GM12878 (cell line): ENCODE measurements around the gene CAMKK1. TPM values are rescaled to one million over a fixed set of nuclear protein-coding genes. Genes with fewer than 3 reads are reported as not detected.

Experiments used
- ATAC-seq: fragments of 200-7000 bp; cut with Tn5 transposase; 3 replicates; pipeline ENCODE4 v1.9.1; 2020; ENCODE audit warnings: mild to moderate bottlenecking, moderate library complexity
- BruUV-seq: library from RNA; stranded (reverse); fragments of 400-500 nt; replicated peaks from 2 replicates; lab custom pipeline; 2021; lab: Mats Ljungman, UMichigan
- CTCF ChIA-PET: fragments of 300-600 bp; sonication (Branson Sonifier 250); formaldehyde crosslinking; extraction: SDS; loops from one replicate; lab custom pipeline; 2021; ENCODE audit warnings: inconsistent platforms; lab: Yijun Ruan, JAX
- POLR2A ChIA-PET: fragments of 350-600 bp; formaldehyde crosslinking; extraction: SDS; loops from one replicate; lab custom pipeline; 2021; ENCODE audit warnings: inconsistent platforms; lab: Charles Lee
- RAD21 ChIA-PET: fragments of 300-600 bp; sonication (Branson Sonifier 250); formaldehyde crosslinking; loops from one replicate; lab custom pipeline; 2023; ENCODE audit warnings: antibody characterized with exemption; ENCODE audit not compliant: unreplicated experiment; lab: Charles Lee
- SMC1A ChIA-PET: fragments of 300-600 bp; sonication (Branson Sonifier 250); formaldehyde crosslinking; loops from one replicate; lab custom pipeline; 2023; ENCODE audit not compliant: unreplicated experiment, uncharacterized antibody; lab: Charles Lee
- DNase-seq: peaks from one replicate; pipeline ENCODE4 v3.0.0-alpha.2; 2011; ENCODE audit warnings: low read depth, low spot score
- FAIRE-seq: peaks from 3 replicates; lab custom pipeline; 2011; peaks lifted over from hg19 to GRCh38; lab: Jason Lieb, UNC
- H2AFZ ChIP-seq: 2 replicates; pipeline ENCODE4 v1.6.0; 2011; ENCODE audit warnings: low read depth, low read length, control low read depth; ENCODE audit not compliant: control insufficient read depth
- H3K27ac ChIP-seq: 2 replicates; pipeline ENCODE4 v1.5.1; 2011; ENCODE audit warnings: control low read depth; ENCODE audit not compliant: control insufficient read depth, insufficient read depth
- H3K27me3 ChIP-seq, 2 experiments: replicated peaks in 1 of 2; 2 replicates each; pipeline versions ENCODE4 v1.6.0 to v1.6.1; 2011; ENCODE audit warnings: low read length in 1 of 2; ENCODE audit not compliant: control insufficient read depth in 2 of 2, insufficient read depth in 2 of 2
- H3K36me3 ChIP-seq, 2 experiments: 2 replicates each; pipeline ENCODE4 v1.5.1; 2011; ENCODE audit warnings: low read length in 1 of 2; ENCODE audit not compliant: control insufficient read depth in 2 of 2, insufficient read depth in 2 of 2
- H3K4me1 ChIP-seq: 2 replicates; pipeline ENCODE4 v1.6.1; 2011; ENCODE audit warnings: mild to moderate bottlenecking, low read length, moderate library complexity, mixed read lengths; ENCODE audit not compliant: control insufficient read depth, insufficient read depth
- H3K4me2 ChIP-seq: 2 replicates; pipeline ENCODE4 v1.6.0; 2011; ENCODE audit warnings: control low read depth; ENCODE audit not compliant: control insufficient read depth, insufficient read depth
- H3K4me3 ChIP-seq: fragments of 200-600 bp; sonication (generic); 2 replicates; pipeline ENCODE4 v1.5.1; 2016
- H3K79me2 ChIP-seq: 2 replicates; pipeline ENCODE4 v1.6.0; 2011; ENCODE audit warnings: low read length; ENCODE audit not compliant: control insufficient read depth, insufficient read depth
- H3K9ac ChIP-seq: 2 replicates; pipeline ENCODE4 v1.8.0; 2011; ENCODE audit warnings: low read length, control low read depth, mixed read lengths; ENCODE audit not compliant: control insufficient read depth, insufficient read depth
- H3K9me3 ChIP-seq: replicated peaks from 3 replicates; pipeline ENCODE4 v1.5.1; 2011; ENCODE audit warnings: mild to moderate bottlenecking, low read length; ENCODE audit not compliant: control insufficient read depth, insufficient read depth
- H4K20me1 ChIP-seq: 2 replicates; pipeline ENCODE4 v1.6.0; 2011; ENCODE audit not compliant: control insufficient read depth, insufficient read depth
- CEBPB ChIP-seq, 2 experiments: fragments of 150-350 bp in 1 of 2; IDR thresholded peaks; 2 replicates each; pipeline ENCODE4 v1.6.1; 2012 to 2014; ENCODE audit warnings: low read depth in 2 of 2, low read length in 2 of 2, borderline replicate concordance in 1 of 2, inconsistent platforms in 1 of 2
- EP300 ChIP-seq, 2 experiments: fragments of 150-350 bp in 1 of 2; IDR thresholded peaks; 2 replicates each; pipeline ENCODE4 v1.6.1; 2011 to 2012; ENCODE audit warnings: low read depth in 2 of 2, low read length in 2 of 2, borderline replicate concordance in 1 of 2, improper control_type of control experiment in 1 of 2, inconsistent platforms in 1 of 2; ENCODE audit not compliant: control insufficient read depth in 1 of 2
- FOXM1 ChIP-seq: IDR thresholded peaks from 2 replicates; pipeline ENCODE4 v1.6.1; 2012; ENCODE audit warnings: low read depth, mild to moderate bottlenecking, inconsistent platforms, low read length, moderate library complexity
- GATAD2B ChIP-seq: fragments of 450-650 bp; conservative IDR thresholded peaks from 2 replicates; pipeline ENCODE4 v1.6.1; 2017; ENCODE audit warnings: low read depth, mild to moderate bottlenecking, moderate library complexity
- IKZF1 ChIP-seq: fragments of 450-650 bp; conservative IDR thresholded peaks from 2 replicates; pipeline ENCODE4 v1.6.1; 2017; ENCODE audit warnings: antibody characterized with exemption, mild to moderate bottlenecking
- KAT2A ChIP-seq: conservative IDR thresholded peaks from 2 replicates; pipeline ENCODE4 v1.6.1; 2011; ENCODE audit warnings: low read depth, low read length; ENCODE audit not compliant: control insufficient read depth
- KDM1A ChIP-seq: fragments of 200-600 bp; sonication (generic); IDR thresholded peaks from 2 replicates; pipeline ENCODE4 v1.6.1; 2016; ENCODE audit warnings: borderline replicate concordance
- MYB ChIP-seq: fragments of 150-350 bp; IDR thresholded peaks from 2 replicates; pipeline ENCODE4 v1.6.1; 2014; ENCODE audit warnings: mild to moderate bottlenecking, low read depth, low read length, borderline replicate concordance
- NFIC ChIP-seq: IDR thresholded peaks from 2 replicates; pipeline ENCODE4 v1.6.1; 2012; ENCODE audit warnings: low read depth, mild to moderate bottlenecking, inconsistent platforms, low read length, moderate library complexity
- POLR2A ChIP-seq: IDR thresholded peaks from 2 replicates; pipeline ENCODE4 v1.6.1; 2011; ENCODE audit warnings: low read depth, mild to moderate bottlenecking, low read length
- POLR2AphosphoS5 ChIP-seq: IDR thresholded peaks from 2 replicates; pipeline ENCODE4 v1.6.1; 2011; ENCODE audit warnings: mild to moderate bottlenecking, low read length, inconsistent platforms
- POU2F2 ChIP-seq: IDR thresholded peaks from 3 replicates; pipeline ENCODE4 v1.6.1; 2011; ENCODE audit warnings: low read depth, mild to moderate bottlenecking, low read length, borderline replicate concordance
- RB1 ChIP-seq: fragments of 450-650 bp; formaldehyde crosslinking; IDR thresholded peaks from 2 replicates; pipeline ENCODE4 v1.6.1; 2017; ENCODE audit warnings: mild to moderate bottlenecking, borderline replicate concordance
- SMC3 ChIP-seq: IDR thresholded peaks from 2 replicates; pipeline ENCODE4 v1.6.1; 2011; ENCODE audit warnings: low read length, improper control_type of control experiment, borderline replicate concordance
- YY1 ChIP-seq: IDR thresholded peaks from 2 replicates; pipeline ENCODE4 v1.6.1; 2011; ENCODE audit warnings: low read depth, mild to moderate bottlenecking, low read length
- WGBS: methylation state at CpG from one replicate; pipeline ENCODE4 v1.1.6; 2016; ENCODE audit warnings: low lambda C conversion rate; ENCODE audit not compliant: insufficient replicate concordance, insufficient coverage; ENCODE audit errors: missing lambda C conversion rate; 5-methylcytosine and 5-hydroxymethylcytosine counted together
- in situ Hi-C: fragments of 300-500 bp; cut with MboI; formaldehyde crosslinking; loops from 9 replicates; pipeline ENCODE4 v1.14.3; 2018; ENCODE audit warnings: mixed read lengths
- intact Hi-C: fragments of 100-400 bp; cut with micrococcal nuclease; formaldehyde crosslinking; loops from one replicate; pipeline ENCODE4 v1.14.2; 2022; ENCODE audit not compliant: unreplicated experiment
- polyA plus RNA-seq, 11 experiments: library from polyadenylated mRNA; depleted of rRNA in 4 of 11; unstranded in 6 of 11; stranded (reverse) in 5 of 11; fragments of >200 nt; fragmentation: Nextera tagmentation in 4 of 11; fragmentation: Illumina TruSeq in 1 of 11; extraction: Ambion mirVana in 4 of 11; extraction: Trizol in 1 of 11; gene quantifications; 1 replicate in 1 of 11; 2 replicates in 10 of 11; pipeline versions ENCODE4 v1.2.1 to v1.2.3, GENCODE V29; 2011 to 2016; ENCODE audit warnings: inconsistent platforms in 2 of 11, missing spikeins in 2 of 11, low read depth in 1 of 11
- total RNA-seq, 4 experiments: library from RNA; depleted of rRNA in 3 of 4; stranded (reverse); fragments of >200 nt in 3 of 4; fragmentation: Illumina TruSeq in 1 of 4; extraction: Trizol in 1 of 4; gene quantifications; 2 replicates each; pipeline versions ENCODE4 v1.2.1 to v1.2.3, GENCODE V29; 2013 to 2021
- TF ChIP-seq, protein P1 (sequence below): fragments of 450-650 bp; IDR thresholded peaks from 2 replicates; pipeline ENCODE4 v1.6.1; 2017; ENCODE audit warnings: mild to moderate bottlenecking, moderate library complexity

The CAMKK1 gene
- total and polyA plus RNA-seq, 10 of the 15 experiments (the other 5 are each of a cell fraction or from before 2014, with no cell fraction given) = 0.06 to 0.84 (median 0.37) TPM

DNA sequence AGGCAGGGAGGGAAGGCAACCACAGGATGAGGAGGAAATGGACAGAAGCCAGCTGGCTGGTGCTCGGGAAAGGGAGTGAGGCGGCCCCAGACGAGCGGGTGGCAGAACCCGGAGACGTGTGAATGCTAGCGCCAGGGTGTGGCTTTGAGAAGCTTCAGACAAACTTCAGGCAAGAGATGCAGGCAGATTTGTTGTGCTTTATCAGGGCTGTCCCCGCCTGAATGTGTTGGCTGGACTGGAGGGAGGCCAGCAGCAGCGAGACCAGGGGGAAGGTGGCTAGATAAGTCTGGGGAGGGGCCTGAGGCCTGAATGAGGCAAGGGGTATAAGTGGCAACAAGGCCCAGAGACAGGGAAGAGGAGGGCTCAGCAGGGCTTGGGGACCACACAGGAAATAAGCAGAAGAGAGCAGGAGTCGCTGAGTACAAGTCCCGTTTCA lies 22.0 kb downstream of the CAMKK1 start:
- FAIRE-seq = peak; percentile 59

DNA sequence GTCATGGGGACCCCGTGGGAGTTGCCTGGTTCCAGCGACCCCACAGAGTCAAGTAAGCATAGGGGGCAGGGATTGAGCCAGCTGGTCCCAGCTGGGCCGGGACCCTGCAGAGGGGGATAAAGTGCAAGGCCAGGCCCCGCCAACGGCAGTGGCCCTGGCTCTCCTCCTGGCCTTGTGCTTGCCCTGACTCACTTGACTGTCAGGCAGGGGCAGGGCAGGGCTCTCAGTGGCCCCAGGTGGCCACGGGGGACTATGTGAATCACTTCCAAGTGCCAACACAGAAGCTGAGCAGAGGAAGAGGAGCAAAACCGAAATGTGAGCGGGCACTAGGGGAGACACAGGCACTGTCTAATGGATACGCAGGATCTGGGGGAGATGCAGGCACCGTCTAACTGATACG lies 25.2 kb downstream of the CAMKK1 start:
- ChIA-PET POLR2A (no interaction called here), RAD21 (no interaction called here), CTCF (no interaction called here), SMC1A (no interaction called here)
- Histone ChIP-seq H3K36me3 (no peaks in the 10 kb centered on the region), H3K4me2 (no peak overlapping the region), H3K27me3 (no peaks in the 10 kb centered on the region), H3K9ac (no peak overlapping the region), H3K4me3 (no peak overlapping the region), H4K20me1 (no peaks in the 10 kb centered on the region), H3K9me3 (no peaks in the 10 kb centered on the region), H2AFZ (no peak overlapping the region), H3K27ac (no peak overlapping the region), H3K4me1 (peaks cover 5% of the 10 kb centered on the region; the same call in 1 of the 2 replicates), H3K79me2 (no peaks in the 10 kb centered on the region)
- ATAC-seq = no peak
- DNase-seq = no peak
- in situ Hi-C loops (loop anchor here (5.0 kb wide), 1 partner anchor 140 kb away; no protein-coding TSS in a partner anchor), intact Hi-C loops (no loop called here)
- 61% methylated on average over 11 of the region's 11 CpGs for WGBS
- BruUV-seq = no TSS peak
- no peak for FAIRE-seq
- TF ChIP-seq POLR2AphosphoS5 = no peak
- no peak for TF ChIP-seq NFIC
- no peak for TF ChIP-seq SMC3
- TF ChIP-seq MYB = no peak
- TF ChIP-seq, protein P1, sequence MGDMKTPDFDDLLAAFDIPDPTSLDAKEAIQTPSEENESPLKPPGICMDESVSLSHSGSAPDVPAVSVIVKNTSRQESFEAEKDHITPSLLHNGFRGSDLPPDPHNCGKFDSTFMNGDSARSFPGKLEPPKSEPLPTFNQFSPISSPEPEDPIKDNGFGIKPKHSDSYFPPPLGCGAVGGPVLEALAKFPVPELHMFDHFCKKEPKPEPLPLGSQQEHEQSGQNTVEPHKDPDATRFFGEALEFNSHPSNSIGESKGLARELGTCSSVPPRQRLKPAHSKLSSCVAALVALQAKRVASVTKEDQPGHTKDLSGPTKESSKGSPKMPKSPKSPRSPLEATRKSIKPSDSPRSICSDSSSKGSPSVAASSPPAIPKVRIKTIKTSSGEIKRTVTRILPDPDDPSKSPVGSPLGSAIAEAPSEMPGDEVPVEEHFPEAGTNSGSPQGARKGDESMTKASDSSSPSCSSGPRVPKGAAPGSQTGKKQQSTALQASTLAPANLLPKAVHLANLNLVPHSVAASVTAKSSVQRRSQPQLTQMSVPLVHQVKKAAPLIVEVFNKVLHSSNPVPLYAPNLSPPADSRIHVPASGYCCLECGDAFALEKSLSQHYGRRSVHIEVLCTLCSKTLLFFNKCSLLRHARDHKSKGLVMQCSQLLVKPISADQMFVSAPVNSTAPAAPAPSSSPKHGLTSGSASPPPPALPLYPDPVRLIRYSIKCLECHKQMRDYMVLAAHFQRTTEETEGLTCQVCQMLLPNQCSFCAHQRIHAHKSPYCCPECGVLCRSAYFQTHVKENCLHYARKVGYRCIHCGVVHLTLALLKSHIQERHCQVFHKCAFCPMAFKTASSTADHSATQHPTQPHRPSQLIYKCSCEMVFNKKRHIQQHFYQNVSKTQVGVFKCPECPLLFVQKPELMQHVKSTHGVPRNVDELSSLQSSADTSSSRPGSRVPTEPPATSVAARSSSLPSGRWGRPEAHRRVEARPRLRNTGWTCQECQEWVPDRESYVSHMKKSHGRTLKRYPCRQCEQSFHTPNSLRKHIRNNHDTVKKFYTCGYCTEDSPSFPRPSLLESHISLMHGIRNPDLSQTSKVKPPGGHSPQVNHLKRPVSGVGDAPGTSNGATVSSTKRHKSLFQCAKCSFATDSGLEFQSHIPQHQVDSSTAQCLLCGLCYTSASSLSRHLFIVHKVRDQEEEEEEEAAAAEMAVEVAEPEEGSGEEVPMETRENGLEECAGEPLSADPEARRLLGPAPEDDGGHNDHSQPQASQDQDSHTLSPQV = no peak
- no peak for TF ChIP-seq YY1
- no peak for TF ChIP-seq POU2F2
- no peak for TF ChIP-seq EP300 (IDR thresholded peaks at IDR 0.05; ENCODE audit: borderline replicate concordance in 1 of 2, control insufficient read depth in 1 of 2, low read depth in 2 of 2, low read length in 2 of 2)
- no peak for TF ChIP-seq IKZF1
- no peak for TF ChIP-seq RB1
- TF ChIP-seq KDM1A = no peak
- TF ChIP-seq KAT2A = no peak
- TF ChIP-seq FOXM1 = no peak
- TF ChIP-seq GATAD2B = no peak

More for the DNA sequence above, 22.0 kb downstream of the CAMKK1 start:
- H2AFZ ChIP-seq = peak overlapping the region; percentile 88
- H3K27ac ChIP-seq = peak overlapping the region; percentile 76
- no peak for DNase-seq
- SMC1A ChIA-PET = no interaction called here
- no TSS peak for BruUV-seq
- no peaks in the 10 kb centered on the region for H4K20me1 ChIP-seq
- H3K79me2 ChIP-seq = no peaks in the 10 kb centered on the region
- peak overlapping the region; percentile 15; the same call in 1 of the 2 replicates for H3K9ac ChIP-seq
- RAD21 ChIA-PET = no interaction called here
- intact Hi-C loops = no loop called here
- POLR2A ChIA-PET = no interaction called here
- TF ChIP-seq POLR2A (0 out of 2 replicates have a peak, but pooled peaks have one; percentile 26), CEBPB (IDR thresholded peaks at IDR 0.05; ENCODE audit: borderline replicate concordance in 1 of 2, low read depth in 2 of 2, low read length in 2 of 2) (no peak)
- TF ChIP-seq, all 136 proteins: peak for 1
- Histone ChIP-seq H3K27me3 (no peaks in the 10 kb centered on the region), H3K9me3 (no peaks in the 10 kb centered on the region), H3K4me2 (peak overlapping the region; percentile 62), H3K36me3 (no peaks in the 10 kb centered on the region), H3K4me3 (no peak overlapping the region), H3K4me1 (peaks cover 5% of the 10 kb centered on the region; the same call in 1 of the 2 replicates)
- in situ Hi-C loops = no loop called here
- WGBS = 61% methylated on average over 11 of the region's 11 CpGs
- CTCF ChIA-PET = no interaction called here
- ATAC-seq = peak; percentile 67
